ENCODE data around the gene ZNF836.
"Not testable (repeated sequence)": the region's sequence is repeated elsewhere in the genome, so short reads cannot be mapped to it uniquely, and the experiment has no call there.

The ZNF836 gene

DNA sequence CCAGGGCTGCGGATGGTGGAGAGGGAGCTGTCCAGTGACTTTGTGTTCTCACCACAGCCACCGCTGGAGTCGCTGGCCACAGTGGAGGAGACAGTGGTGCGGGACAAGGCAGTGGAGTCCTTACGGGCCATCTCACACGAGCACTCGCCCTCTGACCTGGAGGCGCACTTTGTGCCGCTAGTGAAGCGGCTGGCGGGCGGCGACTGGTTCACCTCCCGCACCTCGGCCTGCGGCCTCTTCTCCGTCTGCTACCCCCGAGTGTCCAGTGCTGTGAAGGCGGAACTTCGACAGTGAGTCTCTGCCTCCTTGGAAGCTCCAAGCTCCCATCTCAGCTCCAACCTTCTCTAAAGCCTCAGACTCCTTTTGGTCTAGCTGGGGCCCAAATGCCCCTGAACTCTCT, 39.8 kb upstream of the ZNF836 start:
- Histone ChIP-seq H3K27ac (replicated peaks; ENCODE audit: low read length) (no peak overlapping the region), H3K36me3 (replicated peaks in 1 of 2; ENCODE audit: control insufficient read depth in 2 of 2, insufficient read depth in 2 of 2, low read length in 2 of 2) (peaks cover 64 to 97% of the 10 kb centered on the region in 2 donors), H2BK5ac (ENCODE audit: low read length) (no peak overlapping the region), H3K9ac (ENCODE audit: low read depth, low read length, poor library complexity) (no peak overlapping the region), H2AK5ac (ENCODE audit: low read depth, low read length) (no peak overlapping the region), H3K9me3 (replicated peaks in 1 of 2; ENCODE audit: control insufficient read depth in 2 of 2, insufficient read depth in 1 of 2, low read depth in 1 of 2, low read length in 2 of 2) (no peaks in the 10 kb centered on the region), H3K23ac (ENCODE audit: low read depth, low read length, poor library complexity) (peak overlapping the region; percentile 39), H3K4me2 (ENCODE audit: insufficient read depth, low read length, poor library complexity, severe bottlenecking) (no peak overlapping the region), H2AFZ (ENCODE audit: low read length) (no peak overlapping the region), H3K4ac (ENCODE audit: low read length) (no peak overlapping the region), H4K8ac (ENCODE audit: low read depth, low read length) (no peak overlapping the region), H3K14ac (ENCODE audit: low read length) (no peak overlapping the region), H4K91ac (ENCODE audit: low read depth, low read length, poor library complexity) (no peak overlapping the region), H3K79me1 (ENCODE audit: low read depth, low read length) (peaks cover 7% of the 10 kb centered on the region), H2BK15ac (ENCODE audit: low read length) (no peak overlapping the region), H3K18ac (ENCODE audit: low read length) (no peak overlapping the region), H2BK120ac (ENCODE audit: low read depth, low read length) (no peak overlapping the region), H3K27me3 (ENCODE audit: control insufficient read depth in 3 of 3, insufficient read depth in 3 of 3, low read depth in 1 of 3, low read length in 3 of 3) (no peaks in the 10 kb centered on the region), H3K4me1 (ENCODE audit: control insufficient read depth in 2 of 2, insufficient read depth in 1 of 2, low read depth in 1 of 2, low read length in 2 of 2) (no peaks in the 10 kb centered on the region), H3K4me3 (ENCODE audit: low read length in 2 of 2) (no peak overlapping the region), H2BK12ac (ENCODE audit: low read length) (no peak overlapping the region)
- WGBS, 2 donors (ENCODE audit: extremely low coverage in 2 of 2, insufficient read length in 2 of 2, insufficient replicate concordance in 1 of 2) = no CpG with 5 or more reads among the region's 20 CpGs
- DNase-seq (ENCODE audit: low spot score) = no peak

DNA sequence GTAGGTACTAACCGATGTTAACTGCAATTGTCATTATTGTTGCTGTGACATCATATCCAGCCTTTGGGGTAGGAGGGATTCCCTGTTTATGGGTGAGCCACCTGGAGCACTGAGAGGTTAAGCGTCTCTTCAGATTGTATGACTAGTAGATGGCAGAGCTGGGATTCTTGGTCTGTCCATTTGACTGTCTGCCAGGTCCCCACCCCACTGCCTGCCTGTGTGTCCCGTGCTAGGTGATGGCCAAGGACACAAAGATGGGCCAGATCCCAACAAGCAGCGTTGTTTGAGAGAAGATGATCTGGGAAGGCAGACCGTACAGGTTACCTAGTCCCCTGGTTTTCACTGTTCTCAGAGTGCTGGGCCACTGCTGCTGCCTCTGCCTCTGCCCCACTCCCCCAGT, 35.1 kb upstream of the ZNF836 start:
- Histone ChIP-seq H3K36me3 (replicated peaks in 1 of 2; ENCODE audit: control insufficient read depth in 2 of 2, insufficient read depth in 2 of 2, low read length in 2 of 2) (peaks cover 59 to 98% of the 10 kb centered on the region in 2 donors), H3K4me1 (ENCODE audit: control insufficient read depth in 2 of 2, insufficient read depth in 1 of 2, low read depth in 1 of 2, low read length in 2 of 2) (no peaks in the 10 kb centered on the region), H2BK5ac (ENCODE audit: low read length) (no peak overlapping the region), H3K9ac (ENCODE audit: low read depth, low read length, poor library complexity) (no peak overlapping the region), H2BK15ac (ENCODE audit: low read length) (no peak overlapping the region), H3K4me3 (ENCODE audit: low read length in 2 of 2) (no peak overlapping the region), H2AK5ac (ENCODE audit: low read depth, low read length) (no peak overlapping the region), H3K4me2 (ENCODE audit: insufficient read depth, low read length, poor library complexity, severe bottlenecking) (no peak overlapping the region), H3K14ac (ENCODE audit: low read length) (no peak overlapping the region), H3K27ac (replicated peaks; ENCODE audit: low read length) (no peak overlapping the region), H4K8ac (ENCODE audit: low read depth, low read length) (no peak overlapping the region), H3K4ac (ENCODE audit: low read length) (no peak overlapping the region), H2BK120ac (ENCODE audit: low read depth, low read length) (no peak overlapping the region), H3K18ac (ENCODE audit: low read length) (no peak overlapping the region), H2BK12ac (ENCODE audit: low read length) (no peak overlapping the region), H4K91ac (ENCODE audit: low read depth, low read length, poor library complexity) (no peak overlapping the region), H2AFZ (ENCODE audit: low read length) (no peak overlapping the region), H3K9me3 (replicated peaks in 1 of 2; ENCODE audit: control insufficient read depth in 2 of 2, insufficient read depth in 1 of 2, low read depth in 1 of 2, low read length in 2 of 2) (no peaks in the 10 kb centered on the region), H3K79me1 (ENCODE audit: low read depth, low read length) (peaks cover 3% of the 10 kb centered on the region), H3K23ac (ENCODE audit: low read depth, low read length, poor library complexity) (no peak overlapping the region), H3K27me3 (ENCODE audit: control insufficient read depth in 3 of 3, insufficient read depth in 3 of 3, low read depth in 1 of 3, low read length in 3 of 3) (no peaks in the 10 kb centered on the region)
- no peak for DNase-seq (ENCODE audit: low spot score)
- no CpG with 5 or more reads among the region's 5 CpGs for whole genome bisulfite sequencing, 2 donors (ENCODE audit: extremely low coverage in 2 of 2, insufficient read length in 2 of 2, insufficient replicate concordance in 1 of 2)

DNA sequence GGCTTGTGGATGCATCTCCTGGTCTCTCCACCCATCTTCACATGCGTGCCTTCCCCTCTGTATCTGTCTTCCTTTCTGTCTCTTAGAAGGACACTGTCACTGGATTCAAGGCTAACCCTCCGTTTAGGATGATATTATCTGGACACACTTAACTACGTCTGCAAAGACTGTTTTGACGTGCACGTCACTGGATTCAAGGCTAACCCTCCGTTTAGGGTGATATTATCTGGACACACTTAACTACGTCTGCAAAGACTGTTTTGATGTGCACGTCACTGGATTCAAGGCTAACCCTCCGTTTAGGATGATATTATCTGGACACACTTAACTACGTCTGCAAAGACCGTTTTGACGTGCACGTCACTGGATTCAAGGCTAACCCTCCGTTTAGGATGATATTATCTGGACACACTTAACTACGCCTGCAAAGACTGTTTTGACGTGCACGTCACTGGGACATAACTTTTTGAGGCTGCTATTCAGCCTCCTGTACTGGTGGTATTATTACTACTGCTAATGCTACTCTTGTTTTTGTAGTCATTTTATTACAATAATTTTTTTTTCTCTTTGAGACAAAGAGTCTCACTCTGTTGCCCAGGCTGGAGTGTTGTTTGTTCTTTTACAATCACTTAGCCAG, 29.5 kb upstream of the ZNF836 start:
- peaks cover 36 to 97% of the 10 kb centered on the region in 2 donors for H3K36me3 ChIP-seq (replicated peaks in 1 of 2; ENCODE audit: control insufficient read depth in 2 of 2, insufficient read depth in 2 of 2, low read length in 2 of 2)
- DNase-seq (ENCODE audit: low spot score); H3K4me3 ChIP-seq (ENCODE audit: low read length in 2 of 2); H4K8ac ChIP-seq (ENCODE audit: low read depth, low read length); H3K79me1 ChIP-seq (ENCODE audit: low read depth, low read length); H3K23ac ChIP-seq (ENCODE audit: low read depth, low read length, poor library complexity); H2BK5ac ChIP-seq (ENCODE audit: low read length); H3K18ac ChIP-seq (ENCODE audit: low read length); H3K14ac ChIP-seq (ENCODE audit: low read length); H3K4me2 ChIP-seq (ENCODE audit: insufficient read depth, low read length, poor library complexity, severe bottlenecking); H3K27me3 ChIP-seq (ENCODE audit: control insufficient read depth in 3 of 3, insufficient read depth in 3 of 3, low read depth in 1 of 3, low read length in 3 of 3); H4K91ac ChIP-seq (ENCODE audit: low read depth, low read length, poor library complexity); H2AK5ac ChIP-seq (ENCODE audit: low read depth, low read length); H3K27ac ChIP-seq (replicated peaks; ENCODE audit: low read length); H2BK120ac ChIP-seq (ENCODE audit: low read depth, low read length); H3K4ac ChIP-seq (ENCODE audit: low read length); H2AFZ ChIP-seq (ENCODE audit: low read length); H2BK15ac ChIP-seq (ENCODE audit: low read length); H3K9ac ChIP-seq (ENCODE audit: low read depth, low read length, poor library complexity); H2BK12ac ChIP-seq (ENCODE audit: low read length); H3K4me1 ChIP-seq (ENCODE audit: control insufficient read depth in 2 of 2, insufficient read depth in 1 of 2, low read depth in 1 of 2, low read length in 2 of 2): not testable (repeated sequence)
- no CpG with 5 or more reads among the region's 17 CpGs for WGBS, 2 donors (ENCODE audit: extremely low coverage in 2 of 2, insufficient read length in 2 of 2, insufficient replicate concordance in 1 of 2)
- H3K9me3 ChIP-seq (replicated peaks in 1 of 2; ENCODE audit: control insufficient read depth in 2 of 2, insufficient read depth in 1 of 2, low read depth in 1 of 2, low read length in 2 of 2) = peaks cover 0 to 15% of the 10 kb centered on the region in 2 donors

DNA sequence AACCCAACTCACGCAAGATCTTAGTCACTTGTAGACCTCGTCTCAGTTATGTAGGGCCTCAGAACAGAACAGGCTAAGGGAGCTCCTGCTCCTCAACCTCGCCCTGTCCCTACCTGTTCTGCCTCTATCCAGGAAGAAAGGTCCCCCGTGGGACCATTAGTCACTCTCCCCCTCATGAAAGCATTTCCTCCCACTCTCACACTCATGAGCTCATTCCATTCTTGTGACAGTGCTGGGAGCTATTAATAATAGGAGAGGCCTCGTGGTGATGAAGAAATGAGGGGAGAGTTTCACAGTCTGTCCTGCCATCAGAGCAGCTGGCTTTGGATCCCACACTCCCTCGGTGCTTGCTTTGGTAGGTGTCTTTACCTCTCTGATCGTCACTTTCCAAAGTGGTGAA, 28.6 kb upstream of the ZNF836 start:
- peaks cover 34 to 97% of the 10 kb centered on the region in 2 donors for H3K36me3 ChIP-seq (replicated peaks in 1 of 2; ENCODE audit: control insufficient read depth in 2 of 2, insufficient read depth in 2 of 2, low read length in 2 of 2)
- H2AFZ ChIP-seq (ENCODE audit: low read length) = no peak overlapping the region
- no peak overlapping the region for H3K4me3 ChIP-seq (ENCODE audit: low read length in 2 of 2)
- H2AK5ac ChIP-seq (ENCODE audit: low read depth, low read length) = no peak overlapping the region
- no peak overlapping the region for H3K18ac ChIP-seq (ENCODE audit: low read length)
- no peaks in the 10 kb centered on the region for H3K27me3 ChIP-seq (ENCODE audit: control insufficient read depth in 3 of 3, insufficient read depth in 3 of 3, low read depth in 1 of 3, low read length in 3 of 3)
- H3K27ac ChIP-seq (replicated peaks; ENCODE audit: low read length) = no peak overlapping the region
- no peak overlapping the region for H2BK5ac ChIP-seq (ENCODE audit: low read length)
- H3K9me3 ChIP-seq (replicated peaks in 1 of 2; ENCODE audit: control insufficient read depth in 2 of 2, insufficient read depth in 1 of 2, low read depth in 1 of 2, low read length in 2 of 2) = peaks cover 0 to 24% of the 10 kb centered on the region in 2 donors
- peaks cover 9% of the 10 kb centered on the region for H3K79me1 ChIP-seq (ENCODE audit: low read depth, low read length)
- H3K4ac ChIP-seq (ENCODE audit: low read length) = no peak overlapping the region
- no peak overlapping the region for H3K4me2 ChIP-seq (ENCODE audit: insufficient read depth, low read length, poor library complexity, severe bottlenecking)
- no peak overlapping the region for H3K23ac ChIP-seq (ENCODE audit: low read depth, low read length, poor library complexity)
- H3K14ac ChIP-seq (ENCODE audit: low read length) = no peak overlapping the region
- no peaks in the 10 kb centered on the region for H3K4me1 ChIP-seq (ENCODE audit: control insufficient read depth in 2 of 2, insufficient read depth in 1 of 2, low read depth in 1 of 2, low read length in 2 of 2)
- no peak overlapping the region for H2BK12ac ChIP-seq (ENCODE audit: low read length)
- WGBS, 2 donors (ENCODE audit: extremely low coverage in 2 of 2, insufficient read length in 2 of 2, insufficient replicate concordance in 1 of 2) = no CpG with 5 or more reads among the region's 7 CpGs
- no peak overlapping the region for H4K91ac ChIP-seq (ENCODE audit: low read depth, low read length, poor library complexity)
- no peak overlapping the region for H2BK15ac ChIP-seq (ENCODE audit: low read length)
- no peak overlapping the region for H3K9ac ChIP-seq (ENCODE audit: low read depth, low read length, poor library complexity)
- H2BK120ac ChIP-seq (ENCODE audit: low read depth, low read length) = no peak overlapping the region
- DNase-seq (ENCODE audit: low spot score) = no peak
- no peak overlapping the region for H4K8ac ChIP-seq (ENCODE audit: low read depth, low read length)

Data from neuronal stem cell (in vitro differentiated cells).